SK-N-SH (cell line): ENCODE results near the gene RNF166. TPM values are rescaled to one million over a fixed set of nuclear protein-coding genes. Genes with fewer than 3 reads are reported as not detected.

Experiments used
- CTCF ChIA-PET: fragments of 300-600, 350-600 bp; formaldehyde crosslinking; extraction: SDS; loops from one replicate; lab custom pipeline; 2021; lab: Yijun Ruan, JAX
- POLR2A ChIA-PET: fragments of 350-600 bp; sonication (Branson Sonifier 250); formaldehyde crosslinking; extraction: SDS; loops from one replicate; lab custom pipeline; 2020; ENCODE audit warnings: antibody characterized with exemption, inconsistent platforms; lab: Yijun Ruan, JAX
- DNase-seq: peaks from one replicate; pipeline ENCODE4 v3.0.0; 2012
- H2AFZ ChIP-seq: fragments of 200-600 bp; sonication (generic); 2 replicates; pipeline ENCODE4 v1.8.1; 2016; ENCODE audit warnings: antibody characterized with exemption, mild to moderate bottlenecking, low read depth
- H3F3A ChIP-seq: fragments of 200-600 bp; sonication (generic); replicated peaks from 2 replicates; pipeline ENCODE3; 2016; ENCODE audit warnings: antibody characterized with exemption, mild to moderate bottlenecking; ENCODE audit not compliant: insufficient read depth
- H3K27ac ChIP-seq, 2 experiments: fragments of 200-500 bp in 1 of 2; fragments of 200-600 bp in 1 of 2; sonication (Bioruptor generic) in 1 of 2; sonication (generic), shearing (Covaris generic) in 1 of 2; 2 replicates each; pipeline versions ENCODE4 v1.5.1 to v1.6.1; 2014 to 2016; ENCODE audit warnings: low read depth in 2 of 2, inconsistent platforms in 1 of 2, low read length in 1 of 2, mild to moderate bottlenecking in 1 of 2, mixed read lengths in 1 of 2
- H3K27me3 ChIP-seq: fragments of 200-600 bp; sonication (generic), shearing (Covaris generic); 2 replicates; pipeline ENCODE4 v1.6.1; 2016; ENCODE audit warnings: mixed run types; ENCODE audit not compliant: insufficient read depth
- H3K36me3 ChIP-seq, 2 experiments: fragments of 200-500 bp in 1 of 2; fragments of 200-600 bp in 1 of 2; sonication (Bioruptor generic) in 1 of 2; sonication (generic) in 1 of 2; replicated peaks in 1 of 2; 2 replicates each; pipeline versions ENCODE3 to v1.5.1; 2014 to 2016; ENCODE audit warnings: low read length in 1 of 2, mild to moderate bottlenecking in 1 of 2; ENCODE audit not compliant: insufficient read depth in 2 of 2, control insufficient read depth in 1 of 2
- H3K4me1 ChIP-seq, 2 experiments: fragments of 200-500 bp in 1 of 2; fragments of 200-600 bp in 1 of 2; sonication (Bioruptor generic) in 1 of 2; sonication (generic), shearing (Covaris generic) in 1 of 2; 2 replicates each; pipeline versions ENCODE4 v1.5.1 to v1.6.1; 2014 to 2016; ENCODE audit warnings: low read depth in 1 of 2, low read length in 1 of 2, mixed run types in 1 of 2; ENCODE audit not compliant: insufficient read depth in 2 of 2, control insufficient read depth in 1 of 2
- H3K4me2 ChIP-seq: fragments of 200-600 bp; sonication (generic), shearing (Covaris generic); 2 replicates; pipeline ENCODE4 v1.6.1; 2017; ENCODE audit warnings: mixed run types
- H3K4me3 ChIP-seq, 2 experiments: fragments of 200-500 bp in 1 of 2; fragments of 200-600 bp in 1 of 2; sonication (Bioruptor generic) in 1 of 2; sonication (generic), shearing (Covaris generic) in 1 of 2; 2 replicates each; pipeline versions ENCODE4 v1.5.1 to v1.8.1; 2014 to 2016; ENCODE audit warnings: low read depth in 2 of 2, inconsistent platforms in 1 of 2, low read length in 1 of 2, mild to moderate bottlenecking in 1 of 2, mixed read lengths in 1 of 2, moderate library complexity in 1 of 2
- H3K79me2 ChIP-seq: fragments of 200-600 bp; sonication (generic); 2 replicates; pipeline ENCODE4 v1.8.1; 2017; ENCODE audit warnings: mild to moderate bottlenecking; ENCODE audit not compliant: insufficient read depth
- H3K9ac ChIP-seq: fragments of 200-600 bp; sonication (generic); 2 replicates; pipeline ENCODE4 v1.6.1; 2017; ENCODE audit warnings: mixed run types
- H3K9me2 ChIP-seq: fragments of 200-600 bp; sonication (generic); 2 replicates; pipeline ENCODE4 v1.6.1; 2017; ENCODE audit warnings: mixed run types
- H3K9me3 ChIP-seq: fragments of 200-600 bp; sonication (generic); 2 replicates; pipeline ENCODE4 v1.6.1; 2017; ENCODE audit warnings: mixed run types, mild to moderate bottlenecking, moderate library complexity
- H4K20me1 ChIP-seq: fragments of 200-600 bp; sonication (generic); 2 replicates; pipeline ENCODE4 v1.6.1; 2017; ENCODE audit warnings: mild to moderate bottlenecking, mixed run types; ENCODE audit not compliant: insufficient read depth
- CHD2 ChIP-seq: fragments of 150-350 bp; IDR thresholded peaks from 2 replicates; pipeline ENCODE4 v1.6.1; 2018; ENCODE audit warnings: low read length; ENCODE audit not compliant: partially characterized antibody
- EP300 ChIP-seq, 2 experiments: IDR thresholded peaks; 2 replicates each; pipeline versions ENCODE4 v1.4.0 to v1.6.1; 2012; ENCODE audit warnings: borderline replicate concordance in 1 of 2, low read depth in 1 of 2, low read length in 1 of 2
- FOSL2 ChIP-seq: IDR thresholded peaks from 2 replicates; pipeline ENCODE4 v1.4.0; 2012; ENCODE audit warnings: low read depth, mild to moderate bottlenecking, moderate library complexity, borderline replicate concordance
- GATA2 ChIP-seq: sonication (generic); formaldehyde crosslinking; IDR thresholded peaks from 2 replicates; pipeline ENCODE4 v1.5.0; 2020; ENCODE audit warnings: mild to moderate bottlenecking, missing genetic modification reagents
- IRF3 ChIP-seq: fragments of 150-350 bp; IDR thresholded peaks from 2 replicates; pipeline ENCODE4 v1.6.1; 2016; ENCODE audit warnings: mild to moderate bottlenecking, low read depth, low read length
- JUND ChIP-seq: IDR thresholded peaks from 2 replicates; pipeline ENCODE4 v1.4.0; 2012
- MAX ChIP-seq: IDR thresholded peaks from 2 replicates; pipeline ENCODE4 v1.4.0; 2012; ENCODE audit warnings: low read depth
- NRF1 ChIP-seq: IDR thresholded peaks from 2 replicates; pipeline ENCODE4 v1.6.1; 2012; ENCODE audit warnings: low read depth, mild to moderate bottlenecking, low read length
- PBX3 ChIP-seq: IDR thresholded peaks from 2 replicates; pipeline ENCODE4; 2012
- RCOR1 ChIP-seq: fragments of 150-350 bp; IDR thresholded peaks from 2 replicates; pipeline ENCODE4 v1.6.1; 2017; ENCODE audit warnings: antibody characterized with exemption, low read length
- RFX5 ChIP-seq: IDR thresholded peaks from 2 replicates; pipeline ENCODE4 v1.6.1; 2012; ENCODE audit warnings: mild to moderate bottlenecking, improper control_type of control experiment, low read length
- SIN3A ChIP-seq: IDR thresholded peaks from 2 replicates; pipeline ENCODE4 v1.6.1; 2012; ENCODE audit warnings: low read depth, mild to moderate bottlenecking, low read length, moderate library complexity, borderline replicate concordance
- USF2 ChIP-seq: fragments of 150-350 bp; IDR thresholded peaks from 2 replicates; pipeline ENCODE4 v1.6.1; 2017; ENCODE audit warnings: antibody characterized with exemption, low read length, low read depth, borderline replicate concordance
- ZBTB33 ChIP-seq: IDR thresholded peaks from 2 replicates; pipeline ENCODE4 v1.4.0; 2012; ENCODE audit warnings: low read depth, borderline replicate concordance
- WGBS: methylation state at CpG from one replicate; pipeline ENCODE4 v1.1.6; 2017; ENCODE audit warnings: low lambda C conversion rate; 5-methylcytosine and 5-hydroxymethylcytosine counted together
- polyA plus RNA-seq, 3 experiments: library from polyadenylated mRNA; depleted of rRNA; stranded (reverse); fragments of >200 nt; gene quantifications; 2 replicates each; pipeline ENCODE4 v1.2.3, GENCODE V29; 2012
- TF ChIP-seq, protein P1 (sequence below): IDR thresholded peaks from 2 replicates; pipeline ENCODE4 v1.4.0; 2012; ENCODE audit warnings: low read depth, borderline replicate concordance

RNF166 gene
- polyA plus RNA-seq, 1 of the 3 experiments (the other 2 are of a cell fraction): 17.2 TPM

DNA sequence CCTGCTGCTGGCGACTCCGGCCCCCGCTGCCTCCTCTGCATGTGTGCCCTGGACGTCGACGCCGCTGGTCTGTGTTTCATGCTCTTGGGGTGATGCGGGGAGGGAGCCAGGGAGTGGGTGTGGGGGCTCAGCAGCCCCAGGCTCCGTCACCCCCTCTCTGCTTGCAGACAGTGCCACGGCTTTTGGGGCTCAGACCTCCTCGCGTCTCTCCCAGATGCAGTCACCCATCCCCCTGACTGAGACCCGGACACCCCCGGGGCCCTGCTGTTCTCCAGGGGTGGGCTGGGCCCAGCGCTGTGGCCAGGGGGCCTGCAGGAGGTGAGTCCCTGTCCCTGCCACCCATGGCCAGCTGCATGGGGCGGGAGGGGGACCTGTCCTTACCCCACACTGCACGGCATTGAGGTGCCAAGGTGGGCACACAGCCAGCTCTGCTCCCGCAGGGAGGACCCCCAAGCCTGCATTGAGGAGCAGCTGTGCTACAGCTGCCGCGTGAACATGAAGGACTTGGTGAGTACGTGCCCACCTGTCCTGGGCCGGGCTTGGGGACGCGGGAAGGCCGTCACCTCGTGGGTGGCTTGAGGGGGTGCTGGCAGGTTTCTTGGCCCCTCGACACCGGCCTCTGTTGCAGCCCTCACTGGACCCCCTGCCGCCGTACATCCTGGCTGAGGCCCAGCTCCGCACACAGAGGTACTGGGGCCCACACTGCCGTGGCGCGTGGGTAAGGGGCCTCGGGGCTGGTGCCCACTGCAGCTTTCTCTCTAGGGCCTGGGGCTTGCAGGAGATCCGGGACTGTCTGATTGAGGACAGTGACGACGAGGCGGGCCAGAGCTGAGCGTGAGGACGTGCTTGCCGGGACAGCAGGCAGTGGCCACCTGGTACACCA is 8.5 kb upstream of the RNF166 start:
- Histone ChIP-seq H3K27ac (no peak overlapping the region), H3K4me2 (no peak overlapping the region), H3K27me3 (no peaks in the 10 kb centered on the region), H3K9me3 (no peaks in the 10 kb centered on the region), H3K4me3 (no peak overlapping the region), H3F3A (peaks cover 15% of the 10 kb centered on the region), H3K9me2 (no peaks in the 10 kb centered on the region), H3K79me2 (no peaks in the 10 kb centered on the region), H3K9ac (no peak overlapping the region), H4K20me1 (peaks cover 5% of the 10 kb centered on the region; the same call in 1 of the 2 replicates), H3K4me1 (no peaks in the 10 kb centered on the region), H3K36me3 (peaks cover 17 to 50% of the 10 kb centered on the region in 2 experiments), H2AFZ (no peak overlapping the region)
- ChIA-PET CTCF (interaction anchor here (1.5 kb wide), 1 partner anchor 23 kb away, joined by 3 read pairs; no protein-coding TSS in a partner anchor), POLR2A (no interaction called here)
- WGBS: 88% methylated on average over 20 of the region's 42 CpGs
- TF ChIP-seq RCOR1 (no peak), CHD2 (no peak), SIN3A (no peak), JUND (no peak)
- no peak for DNase-seq

- Histone ChIP-seq H2AFZ (no peak overlapping the region), H3K9ac (no peak overlapping the region), H3K27me3 (no peaks in the 10 kb centered on the region), H3K4me1 (no peaks in the 10 kb centered on the region), H3K79me2 (peaks cover 7% of the 10 kb centered on the region; the same call in 1 of the 2 replicates), H3K9me2 (no peaks in the 10 kb centered on the region), H3K9me3 (no peaks in the 10 kb centered on the region), H3K4me3 (no peak overlapping the region)
- POLR2A ChIA-PET: no interaction called here
- DNase-seq: no peak
- WGBS: 88% methylated on average over 24 of the region's 30 CpGs
- TF ChIP-seq SIN3A: no peak
- TF ChIP-seq RFX5: no peak
- no peak for TF ChIP-seq IRF3
- no peak for TF ChIP-seq EP300 (IDR thresholded peaks at IDR 0.05; ENCODE audit: borderline replicate concordance in 1 of 2, low read depth in 1 of 2, low read length in 1 of 2)
- TF ChIP-seq FOSL2: no peak
- no peak for TF ChIP-seq CHD2
- TF ChIP-seq USF2: no peak
- TF ChIP-seq JUND: no peak
- TF ChIP-seq, protein P1, sequence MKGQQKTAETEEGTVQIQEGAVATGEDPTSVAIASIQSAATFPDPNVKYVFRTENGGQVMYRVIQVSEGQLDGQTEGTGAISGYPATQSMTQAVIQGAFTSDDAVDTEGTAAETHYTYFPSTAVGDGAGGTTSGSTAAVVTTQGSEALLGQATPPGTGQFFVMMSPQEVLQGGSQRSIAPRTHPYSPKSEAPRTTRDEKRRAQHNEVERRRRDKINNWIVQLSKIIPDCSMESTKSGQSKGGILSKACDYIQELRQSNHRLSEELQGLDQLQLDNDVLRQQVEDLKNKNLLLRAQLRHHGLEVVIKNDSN: no peak
- TF ChIP-seq MAX: no peak
- TF ChIP-seq ZBTB33: no peak
- no peak for TF ChIP-seq PBX3
- no peak for TF ChIP-seq GATA2 (CRISPR knock-in tag)
- TF ChIP-seq NRF1: no peak
- no peak for TF ChIP-seq RCOR1
- TF ChIP-seq, all 33 proteins: peak for 0
- peaks cover 15% of the 10 kb centered on the region for H3F3A ChIP-seq
- H3K27ac ChIP-seq: no peak overlapping the region
- no peak overlapping the region for H3K4me2 ChIP-seq
- peaks cover 5% of the 10 kb centered on the region; the same call in 1 of the 2 replicates for H4K20me1 ChIP-seq
- H3K36me3 ChIP-seq: peaks cover 16 to 46% of the 10 kb centered on the region in 2 experiments
- CTCF ChIA-PET: interaction anchor here (1.5 kb wide), 1 partner anchor 24 kb away, joined by 3 read pairs; no protein-coding TSS in a partner anchor
These were observed 7.6 kb upstream of the RNF166 start for GRCh38 chr16:88713568-88714419.
